SK-N-MC (cell line): ENCODE data around the gene PTPRJ.

ENCODE experiments used
- EZH2 ChIP-seq: fragments of 200-600 bp; sonication (generic); IDR thresholded peaks from one replicate; pipeline ENCODE4 v1.6.1; 2017; ENCODE audit warnings: antibody characterized with exemption
- FOXP2 ChIP-seq: optimal IDR thresholded peaks from 2 replicates; pipeline ENCODE3; 2011; ENCODE audit warnings: mild to moderate bottlenecking, moderate library complexity; ENCODE audit not compliant: insufficient read depth; ENCODE audit errors: extremely low read length, control extremely low read depth
- POLR2AphosphoS5 ChIP-seq: IDR thresholded peaks from 2 replicates; pipeline ENCODE4 v1.6.1; 2012; ENCODE audit warnings: mild to moderate bottlenecking, low read depth, low read length, borderline replicate concordance

GRCh38 chr11:48099916-48100446, 119.6 kb downstream of the PTPRJ start:
- TF ChIP-seq POLR2AphosphoS5 (no peak), EZH2 (no peak), FOXP2 (no peak)
